Colon (tissue), 2 donors: ENCODE measurements around the gene GTF3C4.

Experiments
- FAIRE-seq: peaks from 2 replicates; lab custom pipeline; 2012; peaks lifted over from hg19 to GRCh38; lab: Jason Lieb, UNC
- donor health status: control.
- donor health status: control.

Gene GTF3C4

GRCh38 chr9:132648283-132648682 is 22.0 kb upstream of the GTF3C4 start:
- no peak for FAIRE-seq

GRCh38 chr9:132648685-132649084 is 21.6 kb upstream of the GTF3C4 start:
- no peak for FAIRE-seq

GRCh38 chr9:132651259-132651658 is 19.0 kb upstream of the GTF3C4 start:
- FAIRE-seq, result no peak

DNA sequence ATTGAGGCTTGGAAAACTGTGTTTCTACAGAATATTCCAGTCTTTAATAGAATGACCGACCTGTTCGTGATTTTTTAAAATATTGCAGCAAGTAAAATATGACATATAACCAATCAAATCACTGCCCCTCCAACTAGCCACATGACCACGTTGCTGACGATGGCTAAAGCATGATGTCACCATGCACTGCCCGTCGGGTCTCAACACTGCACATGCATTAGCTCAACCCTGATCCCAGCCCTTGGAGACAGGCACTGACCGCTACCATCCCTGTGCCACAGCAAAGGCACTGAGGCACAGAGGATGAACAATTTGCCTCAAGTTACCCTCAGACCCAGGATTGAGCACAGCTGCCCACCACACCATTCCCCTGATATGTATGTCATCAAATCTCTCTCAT is 14.0 kb upstream of the GTF3C4 start:
- FAIRE-seq, result no peak

DNA sequence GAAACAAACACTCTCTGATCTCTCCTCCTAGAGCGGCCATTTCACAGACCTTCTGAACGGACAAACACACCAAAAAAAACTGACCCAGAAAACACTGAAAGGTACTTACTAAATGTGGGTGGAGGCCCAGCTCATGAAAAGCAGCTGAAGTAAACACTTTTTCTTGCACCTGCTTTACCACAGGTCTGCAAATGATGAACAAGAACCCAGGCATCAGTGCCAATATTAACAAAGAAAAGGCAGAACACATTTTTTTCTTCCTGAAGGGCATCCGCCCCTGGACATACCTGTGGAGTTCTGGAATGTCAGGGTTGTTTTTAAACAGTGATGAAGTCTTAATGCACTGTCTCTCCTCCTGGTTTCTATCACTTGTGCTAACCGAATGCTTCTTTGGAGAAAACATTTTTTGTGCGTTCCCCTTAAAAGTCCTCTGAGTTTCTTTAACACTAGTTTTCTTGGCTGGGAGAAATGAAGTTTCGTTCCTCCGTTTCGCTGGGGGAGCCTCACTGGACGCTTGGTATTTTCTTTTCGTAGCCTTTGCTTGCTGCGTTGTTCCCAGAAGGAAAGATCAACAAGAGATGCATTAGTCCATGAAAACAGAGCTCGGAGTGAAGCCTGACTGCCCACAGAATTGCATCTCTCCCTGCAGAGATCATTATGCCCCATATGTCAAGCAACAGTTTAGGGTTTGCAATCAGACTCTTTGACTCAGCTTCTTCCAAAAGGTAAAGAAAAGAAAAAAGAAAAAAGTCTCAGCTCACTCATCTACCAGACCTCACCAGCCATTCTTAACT is 7.9 kb upstream of the GTF3C4 start:
- FAIRE-seq, result no peak

- no peak for FAIRE-seq
Observed at GRCh38 chr9:132663117-132663516, 7.1 kb upstream of the GTF3C4 start.

GRCh38 chr9:132663851-132664250 is 6.4 kb upstream of the GTF3C4 start:
- no peak for FAIRE-seq

DNA sequence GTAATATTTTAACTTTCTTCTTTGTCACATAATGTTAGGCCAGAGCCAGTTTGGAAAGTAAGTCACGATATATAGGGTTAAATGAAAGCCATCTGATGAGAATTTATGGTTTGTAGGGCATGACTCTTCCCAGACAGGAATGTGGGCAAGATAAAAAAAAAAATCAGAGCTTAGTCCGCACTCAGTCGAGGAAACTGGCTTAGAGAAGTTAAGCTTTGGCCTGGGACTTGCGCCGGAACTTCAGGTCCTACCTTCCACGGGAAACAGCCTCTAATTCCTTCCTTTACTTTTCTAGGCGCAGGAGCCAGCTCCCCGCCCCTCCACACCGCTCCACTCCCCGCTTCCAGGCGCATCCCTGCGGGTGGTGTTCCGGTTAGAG is 956 bp upstream of the GTF3C4 start:
- no peak for FAIRE-seq

DNA sequence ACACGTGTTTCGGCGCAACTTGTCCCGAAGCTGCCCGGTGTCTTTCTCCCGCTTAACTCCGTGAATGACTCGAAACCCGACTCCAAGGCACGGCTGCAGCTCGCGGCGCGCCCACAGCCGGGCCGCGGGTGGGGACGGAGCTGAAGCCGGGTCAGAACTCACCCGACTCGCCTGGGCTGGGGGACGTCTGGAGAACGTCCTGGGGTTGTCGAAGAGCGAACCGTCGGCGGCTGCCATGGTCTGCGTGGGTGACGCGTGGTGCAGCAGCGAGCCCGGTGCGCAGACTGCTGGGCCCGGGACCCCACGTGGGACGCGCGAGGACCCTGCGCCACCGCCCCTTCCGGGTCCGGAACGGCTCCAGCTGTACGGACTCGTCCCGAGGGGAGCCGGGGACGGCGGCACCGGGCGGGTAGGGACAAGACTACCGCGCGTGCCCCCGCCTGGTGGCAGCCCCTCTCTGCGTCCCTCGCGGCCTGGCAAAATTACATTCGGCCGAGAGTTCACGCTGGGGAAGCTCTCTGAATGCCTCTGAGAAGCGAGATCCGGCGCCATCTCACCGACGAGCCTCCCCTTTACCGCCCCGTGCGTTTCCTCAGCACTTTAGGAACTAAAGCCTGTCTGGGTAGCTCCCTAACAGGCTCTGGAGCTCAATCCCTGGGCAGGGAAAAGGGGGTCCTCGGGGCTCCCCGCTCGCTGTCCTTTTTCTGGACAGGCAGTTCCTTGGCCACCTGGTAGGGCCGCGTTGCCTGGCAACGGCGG is 387 bp upstream of the GTF3C4 start, which contains the start of gene DDX31:
TSS of gene DDX31 (minus strand) at position 286 of the 759 bp plus-strand sequence. CDS start at position 237, 49 bp downstream.
- no peak for FAIRE-seq

- FAIRE-seq, result no peak
Observed at GRCh38 chr9:132671620-132672412, 1.6 kb downstream of the GTF3C4 start.

DNA sequence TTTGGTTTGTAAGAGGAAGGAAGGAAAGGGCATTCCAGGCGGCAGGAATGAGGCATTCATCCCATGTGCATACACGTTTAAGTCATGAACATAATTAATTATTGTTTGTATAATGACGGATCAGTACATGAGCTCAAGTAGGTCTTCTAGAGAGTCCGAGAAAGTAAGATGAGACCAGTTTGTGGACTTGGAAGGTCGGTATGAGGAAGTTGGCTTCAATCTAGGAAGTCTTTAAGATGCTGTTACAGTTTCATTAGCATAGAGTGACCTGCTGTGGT is 2.1 kb downstream of the GTF3C4 start:
- no peak for FAIRE-seq

- no peak for FAIRE-seq
Observed at GRCh38 chr9:132673355-132673754, 3.1 kb downstream of the GTF3C4 start.

- no peak for FAIRE-seq
Observed at GRCh38 chr9:132674485-132674884, 4.2 kb downstream of the GTF3C4 start.

DNA sequence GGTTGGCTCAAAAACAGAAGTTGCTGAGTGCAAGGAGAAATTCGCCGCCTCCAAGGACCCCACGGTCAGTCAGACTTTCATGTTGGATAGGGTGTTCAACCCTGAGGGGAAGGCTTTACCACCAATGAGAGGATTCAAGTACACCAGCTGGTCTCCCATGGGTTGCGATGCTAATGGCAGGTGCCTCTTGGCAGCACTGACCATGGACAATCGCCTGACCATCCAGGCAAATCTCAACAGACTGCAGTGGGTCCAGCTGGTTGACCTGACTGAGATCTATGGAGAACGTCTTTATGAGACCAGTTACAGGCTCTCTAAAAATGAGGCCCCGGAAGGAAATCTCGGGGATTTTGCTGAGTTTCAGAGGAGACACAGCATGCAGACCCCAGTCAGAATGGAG is 7.7 kb downstream of the GTF3C4 start:
- no peak for FAIRE-seq

GRCh38 chr9:132679946-132680625 is 9.8 kb downstream of the GTF3C4 start:
- FAIRE-seq, result no peak

DNA sequence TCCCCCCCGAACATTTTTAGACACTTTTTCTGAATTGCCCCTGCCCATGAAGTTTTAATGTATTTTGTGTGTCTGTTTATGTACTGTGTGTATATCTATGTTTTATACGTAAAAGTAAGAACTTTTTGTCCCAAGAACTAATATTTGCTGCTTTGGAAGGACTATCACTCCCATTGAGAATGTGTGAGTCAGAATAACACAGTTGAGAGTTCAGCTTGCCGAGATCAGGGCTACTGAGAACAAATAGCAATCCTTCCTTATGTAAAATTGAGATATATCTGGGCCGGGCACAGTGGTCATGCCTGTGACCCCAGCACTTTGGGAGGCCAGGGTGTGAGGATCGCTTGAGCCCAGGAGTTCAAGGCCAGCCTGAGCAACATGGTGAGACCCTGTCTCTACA is 11.3 kb downstream of the GTF3C4 start:
- no peak for FAIRE-seq

DNA sequence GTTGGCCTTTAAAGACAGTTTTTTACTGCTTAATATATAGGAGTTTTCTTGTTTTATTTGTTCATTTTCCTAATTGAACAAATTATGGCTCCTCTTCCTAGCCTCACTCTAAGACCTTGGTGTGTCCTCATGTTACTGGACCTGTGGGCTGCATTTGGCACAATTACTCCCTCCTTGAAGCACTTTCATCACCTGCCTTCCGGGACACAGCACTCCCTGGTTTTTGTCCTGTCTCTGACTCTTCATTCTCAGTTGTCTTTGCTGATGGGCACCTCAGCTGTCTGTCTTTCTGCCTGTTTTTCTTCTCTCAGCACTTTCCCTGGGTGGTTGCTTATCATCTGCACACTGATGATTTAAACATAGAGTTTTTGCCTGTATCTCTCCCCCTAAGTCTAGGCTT is 13.6 kb downstream of the GTF3C4 start:
- FAIRE-seq, result no peak

DNA sequence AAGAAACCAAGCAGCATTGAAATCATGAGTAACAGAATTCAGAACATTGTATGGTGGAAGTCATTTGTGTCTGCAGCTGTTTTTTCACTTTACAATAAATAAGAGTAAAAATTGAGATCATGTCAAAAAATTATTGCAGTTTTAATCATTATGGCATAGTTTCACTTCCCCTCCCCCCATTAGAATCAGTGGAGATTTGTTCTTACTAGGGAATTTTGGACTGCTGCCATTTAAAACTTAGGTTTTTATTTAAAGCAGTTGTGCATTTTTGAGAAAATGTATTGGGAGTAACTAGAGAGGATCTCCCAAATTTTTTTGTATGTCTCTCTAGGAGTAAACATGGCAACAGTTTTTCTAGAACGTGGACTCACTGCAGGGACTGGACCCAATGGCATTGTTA is 20.4 kb downstream of the GTF3C4 start:
- FAIRE-seq, result no peak

DNA sequence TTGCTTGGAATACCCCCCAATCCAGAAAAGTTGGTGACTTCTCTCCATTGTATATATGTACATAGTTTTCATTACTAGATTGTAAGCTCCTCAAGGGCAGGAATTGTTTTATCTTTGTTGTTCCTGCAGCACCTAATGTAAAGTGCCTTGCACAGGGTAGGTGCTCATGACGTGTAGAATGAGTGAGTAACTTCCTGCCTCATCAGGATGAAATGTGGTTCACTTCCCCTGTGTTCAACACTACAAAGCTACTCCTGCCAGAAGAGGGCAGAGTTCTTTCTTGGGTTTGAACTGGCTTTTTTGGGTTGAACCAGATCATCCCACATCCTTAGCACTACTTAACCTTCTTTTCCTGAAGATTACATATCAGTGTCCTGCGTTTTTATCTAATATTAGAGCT is 23.9 kb downstream of the GTF3C4 start:
- no peak for FAIRE-seq

DNA sequence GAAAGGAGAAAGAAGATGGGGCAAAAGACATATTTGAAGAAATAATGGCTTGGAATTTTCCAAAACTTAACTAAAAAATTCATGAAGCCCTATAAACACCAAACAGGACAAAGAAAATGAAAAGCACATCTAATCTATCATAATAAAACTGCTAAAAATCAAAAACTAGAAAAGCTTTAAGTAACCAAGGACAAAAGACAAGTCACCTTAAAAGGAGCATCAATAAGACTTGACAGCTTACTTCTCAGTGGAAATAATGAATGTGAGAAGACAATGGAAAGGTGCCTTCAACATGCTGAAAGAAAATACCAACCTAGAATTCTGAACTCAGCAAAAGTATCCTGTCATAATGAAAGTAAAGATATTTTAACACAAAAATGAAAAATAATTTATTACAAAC is 27.0 kb downstream of the GTF3C4 start:
- FAIRE-seq, result no peak

GRCh38 chr9:132698989-132699388 is 28.7 kb downstream of the GTF3C4 start:
- no peak for FAIRE-seq

GRCh38 chr9:132699956-132700355 is 29.7 kb downstream of the GTF3C4 start:
- no peak for FAIRE-seq
